Smooth muscle cell (in vitro differentiated cells): ENCODE measurements around the gene C14orf119. TPM values are rescaled to one million over a fixed set of nuclear protein-coding genes. Genes with fewer than 3 reads are reported as not detected.
A peak's percentile ranks its signal among the peaks of the same experiment; 100 is the strongest.

ENCODE experiments used
- DNase-seq: peaks from one replicate; lab custom pipeline; 2025; ENCODE audit not compliant: unreplicated experiment; lab: John Stamatoyannopoulos, UW
- H2AFZ ChIP-seq: fragments of 200-600 bp; sonication (generic); 2 replicates; pipeline ENCODE4 v1.6.0; 2016; ENCODE audit warnings: antibody characterized with exemption, low read depth, mild to moderate bottlenecking
- H3F3A ChIP-seq: fragments of 200-600 bp; sonication (generic); 2 replicates; pipeline ENCODE4 v1.6.0; 2017; ENCODE audit warnings: antibody characterized with exemption, low read depth
- H3K27ac ChIP-seq: fragments of 200-600 bp; sonication (generic); 2 replicates; pipeline ENCODE4 v1.5.1; 2016; ENCODE audit warnings: low read depth, mild to moderate bottlenecking
- H3K27me3 ChIP-seq: fragments of 200-600 bp; sonication (generic); 2 replicates; pipeline ENCODE4 v1.6.1; 2016; ENCODE audit warnings: low read depth, mild to moderate bottlenecking
- H3K36me3 ChIP-seq: fragments of 200-600 bp; sonication (generic); 2 replicates; pipeline ENCODE4 v1.5.1; 2016; ENCODE audit warnings: low read depth
- H3K4me1 ChIP-seq: fragments of 200-600 bp; sonication (generic); 2 replicates; pipeline ENCODE4 v1.5.1; 2016; ENCODE audit warnings: low read depth
- H3K4me2 ChIP-seq: fragments of 200-600 bp; sonication (generic); 2 replicates; pipeline ENCODE4 v1.6.0; 2016; ENCODE audit warnings: mild to moderate bottlenecking
- H3K4me3 ChIP-seq: fragments of 200-600 bp; sonication (generic); 2 replicates; pipeline ENCODE4 v1.5.1; 2016; ENCODE audit warnings: mild to moderate bottlenecking
- H3K79me2 ChIP-seq: fragments of 200-600 bp; sonication (generic); 2 replicates; pipeline ENCODE4 v1.6.0; 2016; ENCODE audit warnings: low read depth, mild to moderate bottlenecking
- H3K9ac ChIP-seq: fragments of 200-600 bp; sonication (generic); 2 replicates; pipeline ENCODE4 v1.6.0; 2016; ENCODE audit warnings: low read depth
- H3K9me3 ChIP-seq: fragments of 200-600 bp; sonication (generic); replicated peaks from 2 replicates; pipeline ENCODE4 v1.5.1; 2016; ENCODE audit warnings: low read depth
- H4K20me1 ChIP-seq: fragments of 200-600 bp; sonication (generic); 2 replicates; pipeline ENCODE4 v1.6.0; 2016; ENCODE audit warnings: low read depth
- WGBS: methylation state at CpG from one replicate; pipeline ENCODE4 v1.1.7; 2016; ENCODE audit warnings: low lambda C conversion rate; 5-methylcytosine and 5-hydroxymethylcytosine counted together
- polyA plus RNA-seq: library from polyadenylated mRNA; unstranded; fragments of >200 nt; fragmentation: Nextera tagmentation; extraction: Ambion mirVana; gene quantifications from 2 replicates; pipeline ENCODE4 v1.2.1, GENCODE V29; 2016
- total RNA-seq: library from RNA; depleted of rRNA; stranded (reverse); fragments of >200 nt; gene quantifications from 2 replicates; pipeline ENCODE4 v1.2.3, GENCODE V29; 2014
- TF ChIP-seq, protein P1 (sequence below): fragments of 200-600 bp; sonication (generic); IDR thresholded peaks from 2 replicates; pipeline ENCODE4 v1.5.1; 2017; ENCODE audit warnings: borderline replicate concordance, mild to moderate bottlenecking, antibody characterized with exemption; ENCODE audit not compliant: insufficient read depth, poor library complexity, severe bottlenecking

Gene C14orf119
- total and polyA plus RNA-seq, 2 experiments from 2014 or later, result 54.1 to 130 TPM

DNA sequence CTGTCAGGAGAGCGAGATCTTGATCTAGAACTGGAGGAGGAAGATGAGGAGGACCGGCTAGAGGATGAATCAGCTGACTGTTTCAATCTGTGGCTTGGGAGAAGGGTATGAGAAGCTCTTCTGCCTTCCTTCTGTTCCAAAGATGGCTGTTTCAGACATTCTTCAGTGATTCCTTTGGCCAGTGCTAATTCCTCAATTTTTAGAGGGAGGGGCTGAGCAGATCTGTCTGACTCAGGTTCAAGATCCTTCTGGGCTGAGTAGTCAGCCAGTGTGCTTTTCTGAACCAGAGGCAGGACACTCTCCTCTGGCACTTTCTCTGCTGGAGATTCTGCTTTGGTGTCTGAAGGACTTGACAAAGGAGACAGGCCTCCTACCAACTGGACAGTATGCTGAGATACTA is 15.6 kb upstream of the C14orf119 start:
- Histone ChIP-seq H3K36me3 (peaks cover 33% of the 10 kb centered on the region), H3F3A (peaks cover 38% of the 10 kb centered on the region), H3K27ac (peak overlapping the region; percentile 89), H3K27me3 (no peaks in the 10 kb centered on the region), H3K9me3 (no peaks in the 10 kb centered on the region), H3K4me2 (peak overlapping the region; percentile 64), H4K20me1 (peaks cover 43% of the 10 kb centered on the region), H3K4me3 (no peak overlapping the region), H3K9ac (no peak overlapping the region), H3K79me2 (peaks cover 23% of the 10 kb centered on the region), H2AFZ (no peak overlapping the region), H3K4me1 (peaks cover 5% of the 10 kb centered on the region)
- WGBS, result 66% methylated on average over 2 of the region's 2 CpGs
- TF ChIP-seq, protein P1, sequence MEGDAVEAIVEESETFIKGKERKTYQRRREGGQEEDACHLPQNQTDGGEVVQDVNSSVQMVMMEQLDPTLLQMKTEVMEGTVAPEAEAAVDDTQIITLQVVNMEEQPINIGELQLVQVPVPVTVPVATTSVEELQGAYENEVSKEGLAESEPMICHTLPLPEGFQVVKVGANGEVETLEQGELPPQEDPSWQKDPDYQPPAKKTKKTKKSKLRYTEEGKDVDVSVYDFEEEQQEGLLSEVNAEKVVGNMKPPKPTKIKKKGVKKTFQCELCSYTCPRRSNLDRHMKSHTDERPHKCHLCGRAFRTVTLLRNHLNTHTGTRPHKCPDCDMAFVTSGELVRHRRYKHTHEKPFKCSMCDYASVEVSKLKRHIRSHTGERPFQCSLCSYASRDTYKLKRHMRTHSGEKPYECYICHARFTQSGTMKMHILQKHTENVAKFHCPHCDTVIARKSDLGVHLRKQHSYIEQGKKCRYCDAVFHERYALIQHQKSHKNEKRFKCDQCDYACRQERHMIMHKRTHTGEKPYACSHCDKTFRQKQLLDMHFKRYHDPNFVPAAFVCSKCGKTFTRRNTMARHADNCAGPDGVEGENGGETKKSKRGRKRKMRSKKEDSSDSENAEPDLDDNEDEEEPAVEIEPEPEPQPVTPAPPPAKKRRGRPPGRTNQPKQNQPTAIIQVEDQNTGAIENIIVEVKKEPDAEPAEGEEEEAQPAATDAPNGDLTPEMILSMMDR, result no peak
- no peak for DNase-seq

GRCh38 chr14:23080474-23080873 is 14.8 kb upstream of the C14orf119 start:
- peak overlapping the region; percentile 89 for H3K27ac ChIP-seq
- no peaks in the 10 kb centered on the region for H3K9me3 ChIP-seq
- H3K4me2 ChIP-seq, result no peak overlapping the region
- TF ChIP-seq, protein P1, result no peak
- no peaks in the 10 kb centered on the region for H3K27me3 ChIP-seq
- peaks cover 5% of the 10 kb centered on the region for H3K4me1 ChIP-seq
- 100% methylated on average over 1 of the region's 1 CpG for WGBS
- H3K36me3 ChIP-seq, result peaks cover 33% of the 10 kb centered on the region
- H3F3A ChIP-seq, result peaks cover 38% of the 10 kb centered on the region
- H4K20me1 ChIP-seq, result peaks cover 51% of the 10 kb centered on the region
- no peak overlapping the region for H3K9ac ChIP-seq
- DNase-seq, result no peak
- H3K4me3 ChIP-seq, result no peak overlapping the region
- peaks cover 20% of the 10 kb centered on the region for H3K79me2 ChIP-seq
- H2AFZ ChIP-seq, result no peak overlapping the region

DNA sequence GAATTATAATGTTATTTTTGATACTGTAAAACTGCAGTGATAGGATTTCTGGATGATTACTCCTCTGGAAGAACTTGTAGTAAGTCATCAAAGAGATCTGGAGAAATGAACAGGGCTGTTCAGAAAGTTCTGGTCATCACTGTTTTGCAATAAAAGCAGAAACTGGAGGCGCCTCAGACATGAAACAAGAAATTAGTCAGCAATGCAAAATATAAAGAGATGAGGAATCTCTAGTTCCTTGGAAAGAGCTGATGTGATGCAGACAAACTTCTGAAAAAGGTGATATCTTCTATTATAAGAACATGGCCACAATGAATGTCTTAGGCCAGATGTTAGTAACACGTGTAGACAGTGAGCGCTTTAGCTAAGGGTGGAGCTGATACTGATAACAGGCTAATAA is 9.8 kb upstream of the C14orf119 start:
- no peaks in the 10 kb centered on the region for H3K4me1 ChIP-seq
- H3K4me3 ChIP-seq, result no peak overlapping the region
- no peaks in the 10 kb centered on the region for H3K27me3 ChIP-seq
- H4K20me1 ChIP-seq, result peaks cover 62% of the 10 kb centered on the region
- no peak for DNase-seq
- H3K79me2 ChIP-seq, result peaks cover 40% of the 10 kb centered on the region
- no peak overlapping the region for H3K9ac ChIP-seq
- H3K4me2 ChIP-seq, result no peak overlapping the region
- peak overlapping the region; percentile 3 for H3K27ac ChIP-seq
- peaks cover 45% of the 10 kb centered on the region for H3K36me3 ChIP-seq
- H3F3A ChIP-seq, result peaks cover 24% of the 10 kb centered on the region
- H2AFZ ChIP-seq, result no peak overlapping the region
- whole genome bisulfite sequencing, result 86% methylated on average over 3 of the region's 3 CpGs
- no peaks in the 10 kb centered on the region for H3K9me3 ChIP-seq
- TF ChIP-seq, protein P1, result no peak

DNA sequence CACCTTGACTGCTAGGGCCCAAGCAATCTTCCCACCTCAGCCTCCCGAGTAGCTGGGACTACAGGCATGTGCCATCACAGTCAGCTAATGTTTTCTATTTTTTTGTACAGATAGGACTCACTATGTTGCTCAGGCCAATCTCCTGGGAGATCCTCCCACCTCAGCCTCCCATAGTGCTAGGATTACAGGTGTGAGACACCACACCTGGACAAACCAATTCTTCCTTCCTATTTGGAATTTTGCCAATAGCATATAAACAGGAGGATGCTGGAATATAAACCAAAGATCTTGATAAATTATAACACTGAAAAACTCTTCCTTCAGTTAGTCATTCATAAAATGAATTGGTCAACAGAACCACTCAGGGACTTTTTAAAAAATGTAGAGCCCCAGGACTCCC is 8.7 kb upstream of the C14orf119 start:
- Histone ChIP-seq H2AFZ (no peak overlapping the region), H4K20me1 (peaks cover 72% of the 10 kb centered on the region), H3K4me1 (no peaks in the 10 kb centered on the region), H3K4me3 (no peak overlapping the region), H3K79me2 (peaks cover 42% of the 10 kb centered on the region), H3K9ac (no peak overlapping the region), H3K27me3 (no peaks in the 10 kb centered on the region), H3K9me3 (no peaks in the 10 kb centered on the region), H3K36me3 (peaks cover 36% of the 10 kb centered on the region), H3K4me2 (no peak overlapping the region), H3F3A (peaks cover 15% of the 10 kb centered on the region), H3K27ac (no peak overlapping the region)
- TF ChIP-seq, protein P1, result no peak
- no peak for DNase-seq
- 89% methylated on average over 1 of the region's 1 CpG for WGBS
